Esophagus (tissue), 2 donors: ENCODE data around the gene ZNF837. TPM values are rescaled to one million over a fixed set of nuclear protein-coding genes. Genes with fewer than 3 reads are reported as not detected.
"Not testable (repeated sequence)": the region's sequence is repeated elsewhere in the genome, so short reads cannot be mapped to it uniquely, and the experiment has no call there.

ENCODE experiments used
- H3K27ac ChIP-seq, 2 donors: one replicate each; pipeline ENCODE4 v1.5.1; 2013; ENCODE audit warnings: low read depth in 2 of 2, mild to moderate bottlenecking in 2 of 2, inconsistent platforms in 1 of 2, low read length in 1 of 2, moderate library complexity in 1 of 2
- H3K27me3 ChIP-seq, 2 donors: one replicate each; pipeline ENCODE4 v1.6.1; 2013; ENCODE audit warnings: low read length in 2 of 2, control low read depth in 1 of 2, mild to moderate bottlenecking in 1 of 2; ENCODE audit not compliant: insufficient read depth in 2 of 2, control insufficient read depth in 1 of 2
- H3K36me3 ChIP-seq, 2 donors: one replicate each; pipeline ENCODE4 v1.6.1; 2013; ENCODE audit warnings: low read length in 1 of 2; ENCODE audit not compliant: control insufficient read depth in 2 of 2, insufficient read depth in 2 of 2
- H3K4me1 ChIP-seq, 2 donors: one replicate each; pipeline ENCODE4 v1.6.1; 2013; ENCODE audit warnings: low read length in 1 of 2; ENCODE audit not compliant: control insufficient read depth in 2 of 2, insufficient read depth in 2 of 2
- H3K4me3 ChIP-seq, 2 donors: one replicate each; pipeline ENCODE4 v1.5.1; 2013; ENCODE audit warnings: low read length in 2 of 2, mild to moderate bottlenecking in 2 of 2, low read depth in 1 of 2, moderate library complexity in 1 of 2
- H3K9me3 ChIP-seq, 2 donors: one replicate each; pipeline ENCODE4 v1.6.1; 2013; ENCODE audit warnings: mild to moderate bottlenecking in 2 of 2, low read depth in 1 of 2, low read length in 1 of 2, moderate library complexity in 1 of 2; ENCODE audit not compliant: control insufficient read depth in 2 of 2, insufficient read depth in 1 of 2
- WGBS, 2 donors: extraction: QIAGEN DNeasy Blood & Tissue Kit; methylation state at CpG; one replicate each; pipeline ENCODE4 v1.1.7; 2013; 5-methylcytosine and 5-hydroxymethylcytosine counted together
- polyA plus RNA-seq, 2 donors: library from polyadenylated mRNA; stranded (reverse); fragments of 200-250 nt; gene quantifications; one replicate each; pipeline ENCODE4 v1.2.3, GENCODE V29; 2013
- donor health status: healthy with polysubstance abuse.
- donor health status: Bipolar disorder and iron deficiency.

Gene ZNF837
- polyA plus RNA-seq, 2 donors: 2.5 to 2.8 TPM

- 56 to 61% methylated on average over 10 of the region's 10 CpGs for WGBS, 2 donors
- Histone ChIP-seq H3K9me3 (no peaks in the 10 kb centered on the region), H3K4me1 (peaks cover 13 to 22% of the 10 kb centered on the region in 2 donors), H3K36me3 (no peaks in the 10 kb centered on the region), H3K27me3 (no peaks in the 10 kb centered on the region), H3K4me3 (peak overlapping the region; percentile 92 to 93), H3K27ac (peak overlapping the region in 1 of 2 donors; percentile 91)
These were observed 26.2 kb upstream of the ZNF837 start for GRCh38 chr19:58406818-58407657.

DNA sequence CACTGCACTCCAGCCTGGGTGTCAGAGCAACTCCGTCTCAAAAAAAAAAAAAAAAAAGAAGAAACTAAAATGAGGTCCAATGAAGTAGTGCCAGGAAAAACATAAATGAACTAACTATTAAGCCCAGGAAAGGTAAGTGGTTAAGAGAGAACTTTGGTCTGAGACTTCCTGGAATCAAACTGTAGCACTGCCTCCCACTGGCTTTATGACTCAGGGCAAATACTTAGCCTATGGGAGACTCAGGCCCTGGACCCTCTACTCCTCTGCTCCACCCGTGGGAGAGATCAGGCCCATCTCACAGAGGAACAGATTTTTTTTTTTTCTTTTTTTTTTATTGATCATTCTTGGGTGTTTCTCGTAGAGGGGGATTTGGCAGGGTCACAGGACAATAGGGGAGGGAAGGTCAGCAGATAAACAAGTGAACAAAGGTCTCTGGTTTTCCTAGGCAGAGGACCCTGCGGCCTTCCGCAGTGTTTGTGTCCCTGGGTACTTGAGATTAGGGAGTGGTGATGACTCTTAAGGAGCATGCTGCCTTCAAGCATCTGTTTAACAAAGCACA, 23.2 kb upstream of the ZNF837 start:
- H3K36me3 ChIP-seq, H3K9me3 ChIP-seq, H3K27ac ChIP-seq, H3K27me3 ChIP-seq, H3K4me3 ChIP-seq: not testable (repeated sequence)
- WGBS, 2 donors: 76 to 78% methylated on average over 4 to 5 of the region's 5 CpGs
- peaks cover 12 to 23% of the 10 kb centered on the region in 2 donors for H3K4me1 ChIP-seq

- no peaks in the 10 kb centered on the region for H3K9me3 ChIP-seq
- peak overlapping the region in 1 of 2 donors; percentile 71 for H3K27ac ChIP-seq
These were observed 21.1 kb upstream of the ZNF837 start for GRCh38 chr19:58401840-58402421.

DNA sequence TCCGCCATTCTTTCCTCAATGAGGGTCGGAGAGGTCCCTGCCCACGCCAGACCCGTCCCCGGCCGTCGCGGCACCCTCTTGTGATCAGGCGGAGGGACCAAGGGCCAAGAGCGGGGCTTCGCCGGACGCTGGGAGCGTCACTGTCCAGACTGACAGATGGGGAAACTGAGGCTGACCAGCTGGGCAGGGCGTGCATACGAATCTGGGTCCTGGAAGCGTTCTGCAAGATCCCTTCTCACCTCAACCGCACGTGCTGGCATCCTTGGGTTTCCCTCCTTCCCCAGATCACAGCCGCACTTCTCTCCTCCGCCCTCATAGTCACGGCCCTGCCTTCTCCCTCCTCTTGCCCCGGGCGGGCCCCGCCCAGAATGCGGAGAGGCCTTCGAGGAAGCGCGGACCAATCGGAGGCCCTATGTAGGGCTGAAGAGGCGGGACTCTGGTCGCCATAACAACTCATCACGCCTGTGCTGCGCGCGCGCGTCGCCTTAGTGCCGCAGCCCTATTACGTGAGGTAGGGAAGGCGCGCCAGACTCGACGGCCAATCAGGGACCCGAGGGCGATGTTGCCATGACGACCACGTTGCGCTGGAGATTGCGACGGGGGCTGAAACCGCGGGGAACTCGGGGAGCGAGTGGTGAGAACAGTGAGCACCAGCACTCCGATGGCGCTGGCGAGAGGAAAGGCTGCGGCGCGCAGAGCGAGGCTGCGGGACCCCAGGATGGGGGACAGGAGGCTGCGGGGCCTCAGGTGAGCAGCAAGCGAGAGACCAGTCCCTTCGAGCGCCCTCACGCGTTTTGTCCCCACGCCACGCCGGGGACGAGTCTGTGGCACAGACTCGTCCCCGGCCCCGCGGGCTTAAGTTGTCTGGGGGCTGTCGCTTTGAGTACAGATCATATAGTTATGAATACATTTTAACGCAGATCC, 20.3 kb upstream of the ZNF837 start:
- Histone ChIP-seq H3K27me3 (no peaks in the 10 kb centered on the region), H3K36me3 (no peaks in the 10 kb centered on the region), H3K4me3 (peak overlapping the region; percentile 51 to 61), H3K27ac (peak overlapping the region; percentile 71 to 82), H3K9me3 (no peaks in the 10 kb centered on the region), H3K4me1 (peaks cover 8 to 20% of the 10 kb centered on the region in 2 donors)
- 2 to 3% methylated on average over 78 to 80 of the region's 80 CpGs for whole genome bisulfite sequencing, 2 donors

More at GRCh38 chr19:58401840-58402421, 21.1 kb upstream of the ZNF837 start:
- WGBS, 2 donors: 21 to 37% methylated on average over 22 to 23 of the region's 23 CpGs
- peaks cover 6 to 22% of the 10 kb centered on the region in 2 donors for H3K4me1 ChIP-seq
- no peaks in the 10 kb centered on the region for H3K36me3 ChIP-seq
- H3K4me3 ChIP-seq: peak overlapping the region; percentile 51 to 61
- no peaks in the 10 kb centered on the region for H3K27me3 ChIP-seq

GRCh38 chr19:58400316-58400915, 19.6 kb upstream of the ZNF837 start:
- Histone ChIP-seq H3K27me3 (no peaks in the 10 kb centered on the region), H3K4me3 (peak overlapping the region; percentile 20 to 38), H3K9me3 (no peaks in the 10 kb centered on the region), H3K36me3 (no peaks in the 10 kb centered on the region), H3K27ac (no peak overlapping the region), H3K4me1 (peaks cover 11 to 24% of the 10 kb centered on the region in 2 donors)
- 48 to 52% methylated on average over 18 of the region's 18 CpGs for WGBS, 2 donors

- 94% methylated on average over 3 of the region's 3 CpGs for WGBS, 2 donors
- Histone ChIP-seq H3K27ac (no peak overlapping the region), H3K27me3 (no peaks in the 10 kb centered on the region), H3K4me3 (no peak overlapping the region), H3K36me3 (peaks cover 0 to 3% of the 10 kb centered on the region in 2 donors), H3K9me3 (no peaks in the 10 kb centered on the region), H3K4me1 (peaks cover 11 to 24% of the 10 kb centered on the region in 2 donors)
These were observed 19.1 kb upstream of the ZNF837 start for GRCh38 chr19:58399903-58400302.

DNA sequence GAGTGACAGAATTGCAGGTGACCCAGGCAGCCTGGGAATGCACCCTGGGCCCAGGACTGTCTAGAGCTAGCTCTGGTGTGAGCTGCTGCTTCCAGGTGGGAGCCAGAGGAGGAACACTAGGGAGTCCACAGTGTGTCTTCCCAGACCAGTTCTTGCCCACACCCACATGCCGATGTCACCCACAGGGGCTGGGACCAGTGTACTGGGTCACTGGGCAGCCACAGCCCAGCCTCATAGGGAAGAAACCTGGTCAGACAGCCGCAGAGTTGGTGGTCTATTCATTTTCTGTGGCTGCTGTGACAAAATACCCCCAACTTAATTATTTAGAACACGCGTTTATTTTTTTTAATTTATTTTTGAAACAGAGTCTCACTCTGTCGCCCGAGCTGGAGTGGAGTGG, 17.7 kb upstream of the ZNF837 start:
- Histone ChIP-seq H3K36me3 (peaks cover 4 to 9% of the 10 kb centered on the region in 2 donors), H3K4me3 (no peak overlapping the region), H3K4me1 (peaks cover 11 to 34% of the 10 kb centered on the region in 2 donors), H3K9me3 (no peaks in the 10 kb centered on the region), H3K27ac (no peak overlapping the region), H3K27me3 (no peaks in the 10 kb centered on the region)
- 93 to 96% methylated on average over 6 of the region's 6 CpGs for WGBS, 2 donors

DNA sequence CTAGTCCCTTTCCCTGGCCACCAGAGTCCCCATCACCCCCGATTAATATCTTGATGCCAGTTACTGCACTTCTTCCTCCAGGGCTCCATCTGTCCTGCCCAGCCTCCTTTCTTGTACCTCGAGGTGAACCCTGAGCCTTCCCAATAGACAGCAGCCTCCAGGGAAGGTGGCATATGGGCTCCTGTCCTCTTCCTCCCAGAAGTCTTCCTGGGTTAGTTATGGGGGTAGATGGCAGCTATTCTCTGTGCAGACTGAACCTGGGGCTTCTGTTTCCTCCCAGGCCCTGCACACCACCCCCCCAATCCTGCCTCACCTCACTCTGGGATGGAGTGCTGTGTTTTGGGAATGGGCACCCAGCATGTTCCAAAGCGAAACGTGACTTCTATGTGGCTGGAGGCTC, 17.3 kb upstream of the ZNF837 start:
- no peaks in the 10 kb centered on the region for H3K9me3 ChIP-seq
- no peaks in the 10 kb centered on the region for H3K27me3 ChIP-seq
- 79 to 84% methylated on average over 4 of the region's 4 CpGs for WGBS, 2 donors
- peaks cover 11 to 34% of the 10 kb centered on the region in 2 donors for H3K4me1 ChIP-seq
- no peak overlapping the region for H3K4me3 ChIP-seq
- no peak overlapping the region for H3K27ac ChIP-seq
- peaks cover 4 to 14% of the 10 kb centered on the region in 2 donors for H3K36me3 ChIP-seq
